GM21381 (cell line): ENCODE measurements around the gene NCKAP5.

Experiments used
- ATAC-seq: cut with Tn5 transposase; IDR thresholded peaks from one replicate; pipeline ENCODE4 v1.9.1; 2021; ENCODE audit warnings: mild to moderate bottlenecking, moderate library complexity; ENCODE audit not compliant: unreplicated experiment

The NCKAP5 gene

DNA sequence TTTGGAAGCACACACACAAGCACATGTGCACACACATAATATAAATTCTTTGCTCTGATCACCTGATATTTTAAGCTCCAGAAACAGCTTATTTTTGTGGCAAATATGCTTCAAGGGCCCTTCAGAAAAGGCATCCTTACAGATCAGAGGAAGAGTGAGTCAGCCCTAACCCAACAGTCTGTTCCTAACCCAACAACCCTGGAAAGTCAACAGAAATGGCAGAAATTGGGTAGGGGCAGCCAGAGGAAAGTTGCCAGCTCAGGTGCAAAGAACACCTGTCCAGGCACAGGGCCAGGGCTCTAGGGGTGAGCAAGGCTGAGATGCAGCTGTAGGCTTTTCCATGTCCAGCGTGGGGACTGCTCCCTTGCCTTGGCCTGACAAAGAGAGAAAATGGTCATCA is 6.4 kb upstream of the NCKAP5 start:
- no peak for ATAC-seq

DNA sequence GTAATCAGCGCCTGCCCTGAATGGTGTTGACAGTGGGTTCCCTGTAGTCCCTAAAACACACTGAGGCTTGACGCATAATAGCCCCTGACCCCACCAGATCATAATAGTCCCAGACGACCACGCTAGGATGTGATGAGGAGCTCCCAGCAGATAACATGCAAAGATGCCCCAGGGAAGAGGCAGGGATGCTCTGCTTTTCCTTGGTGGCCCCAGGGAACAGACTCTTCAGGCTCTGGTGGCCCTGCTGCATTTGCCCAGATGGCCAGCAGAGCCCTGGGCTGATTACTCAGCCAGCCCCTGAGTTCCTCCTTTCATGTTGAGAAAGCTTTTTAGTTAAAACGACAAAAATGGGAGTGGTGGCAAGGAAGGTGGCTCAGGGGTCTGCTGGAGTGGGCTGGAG is 5.9 kb upstream of the NCKAP5 start:
- no peak for ATAC-seq

DNA sequence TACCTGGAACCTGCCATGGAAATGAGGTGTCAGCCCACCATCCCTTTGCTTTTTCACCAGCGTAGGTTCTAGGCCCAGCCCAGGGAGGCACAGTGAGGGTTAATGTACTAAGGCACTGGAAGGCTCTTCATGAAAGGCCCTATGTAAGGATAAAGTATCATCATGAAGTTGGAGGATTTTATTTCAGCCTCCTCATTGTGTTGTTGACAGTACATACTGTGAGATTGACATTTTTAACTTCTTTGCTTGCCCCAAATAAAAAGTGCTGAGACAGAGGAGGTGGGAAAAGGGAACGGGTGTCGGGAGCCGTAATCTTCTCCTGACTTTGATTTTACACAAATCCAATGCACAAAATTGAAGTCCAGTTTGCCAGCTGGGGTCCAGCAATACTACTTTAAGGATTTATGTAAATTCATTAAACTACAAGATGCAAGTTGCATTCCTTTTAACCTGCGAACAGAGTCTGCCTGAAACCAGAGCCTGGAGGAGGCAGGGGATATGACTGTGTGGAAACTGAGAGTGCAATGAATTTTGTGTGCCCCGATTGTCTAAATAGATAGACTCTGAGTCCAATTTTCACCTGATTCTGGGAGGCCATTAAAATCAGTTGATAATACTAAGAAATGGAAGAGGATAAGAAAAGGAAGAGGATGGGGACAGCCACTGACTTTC is 5.4 kb upstream of the NCKAP5 start:
- no peak for ATAC-seq

DNA sequence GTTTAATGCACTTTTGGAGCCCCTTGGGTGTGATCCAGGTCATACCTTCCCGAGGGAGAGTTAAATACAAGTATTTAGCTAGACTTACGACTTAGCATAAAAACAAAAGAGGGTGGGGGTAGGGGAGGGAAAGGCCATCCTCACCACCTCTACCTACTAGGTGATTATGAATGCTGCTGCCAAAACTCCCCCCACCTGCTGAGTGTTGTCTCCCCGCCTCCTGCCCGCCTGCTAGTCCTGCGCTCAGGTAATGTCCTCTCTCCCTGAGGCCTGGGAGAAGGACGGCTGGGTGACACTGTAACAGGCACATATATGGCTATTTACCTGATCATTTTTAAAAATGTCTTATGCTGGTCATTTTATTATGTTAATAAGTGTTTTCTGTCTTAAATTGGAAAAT is 3.0 kb upstream of the NCKAP5 start:
- no peak for ATAC-seq

DNA sequence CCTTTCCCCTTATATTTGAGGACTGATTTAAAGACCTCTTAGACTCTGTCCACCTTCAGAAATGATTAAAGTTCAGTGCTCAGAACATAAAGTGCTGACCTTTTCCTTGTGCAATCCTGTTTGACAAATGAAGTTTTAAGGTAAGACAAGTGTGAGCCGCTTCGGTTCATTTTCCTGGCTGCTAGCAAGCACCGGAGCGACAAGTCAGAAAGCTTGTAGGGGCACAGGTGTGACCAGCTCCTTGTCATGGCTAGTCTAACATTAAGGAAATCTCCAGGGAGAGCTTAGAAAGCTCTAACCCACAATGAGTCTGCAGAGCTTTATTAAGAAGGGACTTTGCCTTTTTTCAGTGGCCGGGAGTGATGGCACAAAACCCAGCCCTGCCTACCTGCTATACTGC is 2.3 kb upstream of the NCKAP5 start:
- ATAC-seq: no peak

DNA sequence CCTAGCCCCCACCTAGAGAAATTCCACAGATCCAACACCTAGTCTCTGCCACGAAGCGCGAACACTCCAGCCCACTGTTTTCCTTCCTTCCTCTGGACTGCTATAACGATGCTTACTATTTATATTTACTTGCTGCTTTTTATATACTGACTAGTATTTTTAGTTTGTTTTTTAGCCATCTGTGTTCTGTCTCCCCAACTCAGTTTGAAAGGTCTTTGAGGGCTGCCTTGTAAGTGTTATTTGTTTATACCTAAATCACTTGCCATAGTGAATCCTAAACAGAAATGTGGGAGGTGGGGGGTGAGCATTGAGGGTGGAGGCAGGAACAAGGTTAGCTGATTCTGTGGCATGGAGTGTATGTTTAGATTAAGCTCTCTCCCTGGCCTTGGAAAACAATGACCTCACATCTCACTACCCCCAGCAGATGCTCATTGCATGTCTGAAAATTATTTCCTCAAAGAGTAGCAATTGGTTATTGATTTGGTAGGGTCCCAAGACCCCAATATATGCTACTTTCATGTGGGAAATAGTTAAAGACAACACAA is 1.1 kb upstream of the NCKAP5 start:
- ATAC-seq: no peak

DNA sequence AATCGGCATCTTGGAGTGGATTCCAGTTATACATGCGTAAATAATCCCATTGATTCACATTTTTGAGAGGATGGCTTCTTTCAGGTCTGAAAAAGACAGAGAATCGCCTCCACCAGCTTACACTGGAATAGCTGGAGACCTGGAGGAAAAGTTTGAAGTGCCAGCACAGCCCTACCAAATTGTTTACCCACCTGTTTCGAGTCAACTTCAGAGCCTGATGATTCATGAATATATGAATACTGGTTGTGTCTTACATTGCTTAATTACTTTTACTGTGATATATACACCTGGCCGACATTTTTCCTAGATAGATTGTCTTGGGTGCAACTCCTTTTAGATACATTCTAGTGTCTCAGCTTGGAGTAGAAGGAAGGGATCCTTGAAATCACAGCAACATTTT is 335 bp upstream of the NCKAP5 start:
- ATAC-seq: no peak

DNA sequence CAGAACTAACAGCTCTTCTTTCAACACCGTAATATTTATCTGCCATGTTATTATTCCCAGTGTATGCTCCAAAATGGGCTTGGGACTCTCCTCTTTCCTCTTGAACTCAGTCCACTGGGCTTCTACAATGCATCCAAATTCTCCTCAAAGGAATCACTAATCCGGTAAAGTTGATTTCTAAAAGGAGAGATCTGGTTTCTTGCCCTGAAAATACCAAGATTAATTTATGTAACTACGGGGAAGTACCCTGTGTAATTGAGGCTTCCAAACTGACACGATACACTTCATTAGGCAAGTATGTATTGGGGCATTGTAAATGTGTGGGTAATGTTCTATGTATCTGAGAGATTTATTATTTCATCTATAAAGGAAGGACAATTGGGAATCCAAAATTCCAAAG is 5.7 kb downstream of the NCKAP5 start:
- no peak for ATAC-seq

DNA sequence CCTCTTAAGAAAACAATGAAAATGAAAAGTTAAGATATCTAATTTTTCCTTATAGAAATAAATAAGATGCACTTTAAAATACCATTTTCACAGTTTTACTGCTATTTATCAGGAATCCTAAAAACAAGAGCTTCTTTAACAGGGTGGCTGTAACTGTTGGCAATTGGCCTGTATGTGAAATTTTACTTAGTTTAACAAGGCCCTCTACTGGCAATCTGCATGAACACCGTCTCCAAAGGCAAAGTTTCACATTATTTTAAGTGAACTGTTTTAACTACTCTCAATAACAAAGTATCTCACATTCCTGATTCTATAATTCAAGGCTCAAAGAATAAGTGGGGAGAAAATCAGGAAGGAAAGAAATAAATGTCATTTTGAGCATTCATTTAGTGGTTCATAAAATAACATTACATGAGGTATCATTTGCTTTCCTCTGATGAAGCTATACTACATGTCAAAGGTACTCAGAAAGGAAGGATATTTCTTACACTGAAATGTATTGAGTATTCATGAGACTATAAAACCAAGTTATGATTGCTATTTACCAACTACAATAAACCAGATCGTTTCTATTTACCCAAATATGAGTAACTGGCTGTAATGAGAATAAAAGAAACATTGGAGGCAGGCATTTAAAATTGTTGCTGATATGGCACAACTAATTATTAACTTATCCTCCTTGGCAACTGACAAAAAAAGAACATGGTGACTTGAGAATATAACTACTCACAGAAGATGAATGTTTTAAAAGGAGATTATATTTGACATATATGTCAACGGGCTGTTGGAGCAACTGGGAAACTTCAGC is 7.0 kb downstream of the NCKAP5 start:
- ATAC-seq: peak; percentile 65

DNA sequence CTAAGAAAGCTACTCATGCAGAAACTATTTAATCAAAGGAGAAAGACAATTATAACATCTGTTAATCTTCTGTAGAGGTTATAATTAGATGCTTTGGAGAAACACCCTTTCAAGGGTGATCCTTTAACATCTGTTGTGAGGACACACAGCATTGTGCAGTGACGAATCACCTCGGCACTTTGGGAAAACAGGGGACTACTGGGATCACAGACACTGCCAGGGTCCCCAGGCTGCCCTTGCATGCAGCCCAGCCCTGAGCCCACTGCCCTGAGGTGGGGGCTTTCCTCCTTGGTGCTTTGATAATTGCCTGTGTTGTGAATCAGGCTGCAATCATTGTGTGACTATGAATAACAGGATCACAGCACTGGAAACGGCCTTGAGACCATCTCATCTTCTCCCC is 10.6 kb downstream of the NCKAP5 start:
- ATAC-seq: no peak

DNA sequence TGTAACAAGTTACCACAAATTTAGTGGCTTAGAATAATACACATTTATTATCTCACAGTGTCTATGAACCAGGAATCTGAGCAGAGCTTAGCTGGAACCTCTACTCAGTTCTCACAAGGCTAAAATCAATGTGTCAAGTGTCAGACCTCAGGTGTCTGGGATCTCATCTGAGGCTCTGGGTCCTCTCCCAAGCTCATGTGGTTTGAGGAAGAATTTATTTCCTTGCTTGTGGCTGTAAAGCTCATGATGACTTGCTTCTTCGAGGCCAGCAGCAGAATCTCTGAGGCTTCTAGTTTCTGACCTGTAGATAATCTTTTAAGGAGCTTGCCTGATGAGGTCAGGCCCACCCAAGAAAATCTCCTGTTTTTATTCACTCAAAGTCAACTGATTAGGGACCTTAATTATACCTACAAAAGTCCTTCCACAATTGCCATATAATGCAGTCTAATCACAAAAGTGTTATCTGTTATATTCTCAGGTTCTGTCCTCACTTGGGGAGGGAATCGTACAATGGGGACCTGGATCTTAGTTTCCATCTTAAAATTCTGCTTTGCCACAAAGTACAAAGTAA is 14.3 kb downstream of the NCKAP5 start:
- ATAC-seq: no peak

DNA sequence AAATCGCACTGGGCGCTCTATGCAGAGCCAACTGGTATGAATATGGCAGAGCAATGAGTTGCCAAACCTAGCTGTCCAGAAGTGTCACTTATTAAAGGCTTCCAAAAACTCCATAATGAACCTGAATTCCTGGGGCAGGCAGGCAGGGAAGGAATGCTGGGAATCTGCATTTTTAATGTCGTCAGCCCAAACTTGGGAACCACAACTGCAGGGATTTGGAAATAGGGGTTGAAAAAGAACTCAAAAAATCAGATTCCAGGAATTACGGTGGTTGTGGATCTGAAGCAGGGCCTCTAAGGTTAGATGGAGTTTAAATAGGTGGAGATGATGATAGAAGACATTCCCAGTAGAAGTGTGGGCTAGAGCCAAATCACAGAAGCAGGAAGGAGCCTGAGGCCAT is 15.0 kb downstream of the NCKAP5 start:
- ATAC-seq: no peak

DNA sequence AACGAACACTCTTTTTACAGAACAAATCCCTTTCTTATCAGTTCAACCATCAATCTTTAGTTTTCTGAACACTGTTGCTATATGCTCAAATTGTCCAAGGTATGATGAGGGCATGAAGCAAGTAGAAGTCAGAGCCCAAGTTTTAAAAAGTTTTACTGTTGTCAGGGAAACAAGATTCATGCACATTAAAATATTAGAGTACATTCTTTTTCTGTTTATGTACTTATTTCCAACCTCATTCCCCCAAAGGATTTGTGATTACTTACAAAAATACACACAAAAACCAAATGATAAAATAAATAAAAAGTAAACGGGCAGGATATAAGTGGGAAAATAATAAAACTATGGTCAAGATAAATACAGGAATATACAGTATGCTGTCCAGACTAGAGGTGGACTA is 15.4 kb downstream of the NCKAP5 start:
- ATAC-seq: no peak

DNA sequence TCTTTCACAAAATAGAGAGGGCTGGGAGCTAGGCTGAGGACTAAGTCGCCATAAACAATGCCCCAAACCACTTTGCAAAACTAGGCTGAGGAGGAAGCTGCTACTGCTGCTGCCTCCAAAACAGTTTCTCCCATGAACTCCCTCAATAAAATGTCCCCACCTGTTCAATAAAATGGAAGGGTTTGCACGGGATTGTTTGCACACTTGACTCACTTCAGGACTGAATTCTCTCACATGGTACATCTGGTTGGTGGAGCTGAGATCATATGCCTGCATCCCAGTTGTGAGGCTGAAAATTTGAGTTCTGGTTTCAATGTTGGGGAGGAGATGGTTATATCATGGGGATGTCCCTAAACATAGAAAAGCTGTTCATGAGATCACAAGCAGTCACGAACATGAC is 26.5 kb downstream of the NCKAP5 start:
- ATAC-seq: no peak

DNA sequence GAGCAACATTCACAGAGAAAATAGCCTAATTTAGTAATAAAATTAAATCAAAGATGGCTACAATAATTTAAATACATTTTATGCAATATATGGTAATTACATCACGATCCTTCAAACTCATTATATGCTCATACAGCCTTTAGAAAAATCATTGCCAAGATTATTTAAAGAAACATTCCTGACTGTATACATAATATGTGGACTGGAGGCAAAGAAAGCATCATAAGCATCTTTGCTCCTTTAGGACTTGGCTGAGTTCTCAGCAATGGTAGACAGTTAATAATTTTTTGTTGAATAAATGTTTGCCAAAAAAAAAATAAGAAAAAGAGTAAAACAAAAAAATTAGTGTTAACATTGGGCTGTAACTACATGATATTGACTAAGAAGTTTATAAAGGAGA is 26.9 kb downstream of the NCKAP5 start:
- no peak for ATAC-seq

DNA sequence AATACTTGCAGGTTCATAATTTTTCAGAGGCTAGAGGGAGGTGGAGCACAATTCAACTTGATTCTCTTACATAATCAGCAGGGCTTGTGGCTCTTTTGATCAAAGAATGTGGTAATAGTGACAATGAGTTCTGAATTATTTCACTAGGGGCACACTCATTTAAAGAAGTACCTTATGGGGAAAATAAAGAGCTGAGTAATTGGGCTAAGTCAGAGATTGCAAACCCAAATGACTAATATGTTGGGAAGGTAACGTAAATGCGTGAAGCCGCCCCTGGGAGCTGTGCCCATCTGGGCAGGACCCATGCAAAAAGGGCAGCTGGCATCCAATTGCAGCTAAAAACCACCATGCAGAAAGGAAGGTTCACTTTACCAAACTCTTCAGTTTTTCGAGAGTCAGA is 35.3 kb downstream of the NCKAP5 start:
- ATAC-seq: no peak

DNA sequence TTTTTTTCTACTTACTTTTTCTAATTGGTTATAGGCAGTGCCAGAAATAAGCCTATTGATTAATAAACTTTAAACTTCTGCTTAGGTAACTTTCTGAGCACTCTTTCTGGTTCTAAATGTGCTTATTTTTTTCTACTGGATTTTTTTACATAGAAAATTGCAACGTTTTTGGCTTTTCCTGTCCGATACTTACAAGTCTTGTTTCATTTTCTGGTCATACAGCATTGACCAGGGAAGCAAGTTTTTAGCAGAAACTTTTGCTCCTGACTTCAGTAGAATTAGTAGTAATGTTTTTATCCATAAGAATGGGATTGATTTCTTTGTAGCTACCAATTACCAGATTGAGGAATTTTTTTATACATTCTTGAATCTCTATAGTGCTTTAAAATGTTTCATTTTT is 36.9 kb downstream of the NCKAP5 start:
- no peak for ATAC-seq

DNA sequence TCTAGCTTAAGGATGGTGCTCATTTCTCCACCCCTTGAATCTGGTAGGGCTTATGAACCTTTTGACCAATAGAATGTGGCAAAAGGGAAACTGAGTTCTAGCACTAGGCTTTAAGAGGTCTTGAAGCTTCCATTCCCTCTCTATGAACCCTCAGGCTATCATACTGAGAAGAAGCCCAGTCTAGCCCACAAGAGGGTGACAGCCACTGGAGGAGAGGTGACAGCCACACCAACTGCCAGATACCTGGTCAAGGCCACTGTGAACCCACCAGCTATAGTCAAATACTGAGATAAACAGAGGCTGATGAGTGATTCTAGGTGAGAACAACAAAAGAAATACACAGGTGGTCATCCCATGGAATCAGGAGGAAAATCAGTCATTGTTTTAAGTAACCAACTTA is 37.6 kb downstream of the NCKAP5 start:
- no peak for ATAC-seq

DNA sequence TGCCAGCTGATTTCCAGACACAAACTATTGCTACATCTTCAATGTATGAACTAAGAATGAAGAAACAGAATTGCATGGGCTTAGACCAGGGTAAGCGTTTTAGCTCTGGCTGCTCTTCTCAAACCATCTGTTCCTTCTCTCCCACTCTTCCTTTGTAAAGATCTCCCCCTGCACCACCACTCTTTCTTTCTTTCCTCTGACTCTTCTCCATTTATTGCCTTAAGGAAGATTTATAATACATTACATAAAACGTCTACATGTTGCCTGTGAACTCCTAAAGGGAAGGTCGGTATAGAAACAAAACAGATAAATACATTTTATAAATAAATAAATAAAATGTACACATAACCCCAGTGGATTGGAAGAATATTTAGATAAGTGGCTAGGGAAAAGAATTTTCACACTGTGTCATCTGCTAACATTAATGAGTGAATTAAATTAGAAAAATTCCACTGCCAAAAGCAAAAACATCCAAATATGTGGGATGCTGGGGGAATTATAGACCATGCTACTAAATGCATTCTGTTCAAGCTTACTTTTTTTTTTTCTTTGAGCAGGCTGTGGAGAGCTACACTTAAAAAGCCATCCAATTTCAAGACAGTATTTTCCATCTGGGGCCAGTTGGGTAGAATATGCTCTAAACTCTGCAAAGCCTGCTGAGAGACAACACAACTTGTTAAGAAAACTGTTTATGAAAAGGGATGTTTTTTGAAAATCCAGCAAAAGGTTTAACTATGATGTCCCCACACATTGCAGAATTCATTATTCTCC is 41.5 kb downstream of the NCKAP5 start:
- no peak for ATAC-seq

DNA sequence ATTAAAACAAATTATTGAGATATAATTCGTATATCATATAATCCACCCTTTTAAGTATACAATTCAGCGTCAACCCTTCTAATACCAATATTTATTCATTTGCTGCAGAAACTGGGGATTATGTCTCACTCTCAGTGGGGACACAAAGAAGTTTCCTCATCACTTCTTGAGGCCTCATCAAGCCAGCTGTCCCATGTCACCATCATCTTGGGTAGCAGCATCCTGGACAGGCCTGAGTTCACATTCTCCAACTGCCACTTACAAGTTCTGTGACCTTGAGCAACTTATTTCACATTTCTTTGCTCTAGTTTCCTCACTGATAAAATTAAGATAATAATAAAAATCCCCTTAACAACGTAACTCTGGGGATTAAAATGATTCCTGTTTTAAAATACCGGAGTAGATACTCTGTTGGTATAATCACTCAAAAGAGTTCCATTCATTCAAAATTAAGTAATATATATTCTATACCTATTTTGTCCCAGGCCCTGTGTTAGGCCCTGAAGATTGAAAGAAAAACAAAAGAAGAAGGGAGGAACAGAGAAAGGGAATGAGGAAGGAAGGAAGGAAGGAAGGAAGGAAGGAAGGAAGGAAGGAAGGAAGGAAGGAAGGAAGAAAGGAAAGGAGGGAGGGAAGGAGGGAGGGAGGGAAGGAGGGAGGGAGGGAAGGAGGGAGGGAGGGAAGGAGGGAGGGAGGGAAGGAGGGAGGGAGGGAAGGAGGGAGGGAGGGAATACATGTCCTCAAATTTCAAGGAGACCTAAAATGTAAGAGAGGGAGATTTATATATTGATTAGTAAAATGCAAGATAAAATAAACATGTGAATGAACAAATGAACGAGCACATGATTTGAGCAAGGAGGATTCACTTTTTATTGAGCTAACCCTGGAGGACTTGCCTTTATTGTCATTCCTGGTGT is 42.4 kb downstream of the NCKAP5 start:
- no peak for ATAC-seq
